Measurements from ENCODE around the gene ZBTB21. TPM values are rescaled to one million over a fixed set of nuclear protein-coding genes. Genes with fewer than 3 reads are reported as not detected.
A peak's percentile ranks its signal among the peaks of the same experiment; 100 is the strongest.

ZBTB21 gene
- total and polyA plus RNA-seq, 2 experiments from 2014 or later, result 10.0 to 11.0 TPM

GRCh38 chr21:42009018-42009830, 936 bp downstream of the ZBTB21 start:
- H3K9me2 ChIP-seq (ENCODE audit: insufficient read depth), result no peaks in the 10 kb centered on the region
- peaks cover 30% of the 10 kb centered on the region for H3K27me3 ChIP-seq (ENCODE audit: insufficient read depth)
- peaks cover 28% of the 10 kb centered on the region for H3K27me3 Mint-ChIP-seq (ENCODE audit: insufficient read depth, low read depth, poor library complexity)
- no peaks in the 10 kb centered on the region for H3K9me3 Mint-ChIP-seq
- H2AFZ ChIP-seq, result 0 out of 2 replicates have a peak overlapping the region, but pooled peaks have one; percentile 92
- H3K36me3 Mint-ChIP-seq (ENCODE audit: low read depth), result peaks cover 14% of the 10 kb centered on the region
- peak overlapping the region; percentile 81 for H3K4me2 ChIP-seq
- no peak overlapping the region for H3K27ac Mint-ChIP-seq
- no peaks in the 10 kb centered on the region for H3K36me3 ChIP-seq (ENCODE audit: insufficient read depth)
- peaks cover 47% of the 10 kb centered on the region for H3K79me2 ChIP-seq (replicated peaks; ENCODE audit: insufficient read depth)
- ATAC-seq, result peak; percentile 53
- peaks cover 2% of the 10 kb centered on the region; the same call in 1 of the 2 replicates for H3F3A ChIP-seq (replicated peaks; ENCODE audit: low read depth)
- peaks cover 13% of the 10 kb centered on the region for H3K4me1 Mint-ChIP-seq
- peak overlapping the region; percentile 82 for H3K4me3 ChIP-seq
- DNase-seq (ENCODE audit: low spot score), result peak; percentile 77
- peak overlapping the region; percentile 72; the same call in 1 of the 2 replicates for H3K27ac ChIP-seq (ENCODE audit: low read depth)
- H4K20me1 ChIP-seq (replicated peaks; ENCODE audit: insufficient read depth), result peaks cover 5% of the 10 kb centered on the region
- TF ChIP-seq CTCF (conservative IDR thresholded peaks at IDR 0.05; ENCODE audit: low read depth in 2 of 2) (no peak; a peak in 1 of 4 replicates), STAT1 (IDR thresholded peaks at IDR 0.05; ENCODE audit: unreplicated experiment) (no peak), EZH2phosphoT487 (IDR thresholded peaks at IDR 0.05; ENCODE audit: unreplicated experiment) (no peak), CREB1 (CRISPR knock-in tag; IDR thresholded peaks at IDR 0.05; ENCODE audit: low read depth) (no peak), ZNF114 (CRISPR knock-in tag; IDR thresholded peaks at IDR 0.05) (no peak), NANOG (IDR thresholded peaks at IDR 0.05; ENCODE audit: borderline replicate concordance) (no peak), ETS1 (IDR thresholded peaks at IDR 0.05) (no peak), POLR2AphosphoS5 (IDR thresholded peaks at IDR 0.05; ENCODE audit: low read depth) (no peak), REST (IDR thresholded peaks at IDR 0.05; ENCODE audit: unreplicated experiment) (no peak), JUNB (IDR thresholded peaks at IDR 0.05; ENCODE audit: unreplicated experiment) (no peak), ZNF331 (CRISPR knock-in tag; IDR thresholded peaks at IDR 0.05; ENCODE audit: low read depth) (no peak), EZH2 (IDR thresholded peaks at IDR 0.05; ENCODE audit: low read depth, unreplicated experiment) (no peak)
- TF ChIP-seq, protein P1, sequence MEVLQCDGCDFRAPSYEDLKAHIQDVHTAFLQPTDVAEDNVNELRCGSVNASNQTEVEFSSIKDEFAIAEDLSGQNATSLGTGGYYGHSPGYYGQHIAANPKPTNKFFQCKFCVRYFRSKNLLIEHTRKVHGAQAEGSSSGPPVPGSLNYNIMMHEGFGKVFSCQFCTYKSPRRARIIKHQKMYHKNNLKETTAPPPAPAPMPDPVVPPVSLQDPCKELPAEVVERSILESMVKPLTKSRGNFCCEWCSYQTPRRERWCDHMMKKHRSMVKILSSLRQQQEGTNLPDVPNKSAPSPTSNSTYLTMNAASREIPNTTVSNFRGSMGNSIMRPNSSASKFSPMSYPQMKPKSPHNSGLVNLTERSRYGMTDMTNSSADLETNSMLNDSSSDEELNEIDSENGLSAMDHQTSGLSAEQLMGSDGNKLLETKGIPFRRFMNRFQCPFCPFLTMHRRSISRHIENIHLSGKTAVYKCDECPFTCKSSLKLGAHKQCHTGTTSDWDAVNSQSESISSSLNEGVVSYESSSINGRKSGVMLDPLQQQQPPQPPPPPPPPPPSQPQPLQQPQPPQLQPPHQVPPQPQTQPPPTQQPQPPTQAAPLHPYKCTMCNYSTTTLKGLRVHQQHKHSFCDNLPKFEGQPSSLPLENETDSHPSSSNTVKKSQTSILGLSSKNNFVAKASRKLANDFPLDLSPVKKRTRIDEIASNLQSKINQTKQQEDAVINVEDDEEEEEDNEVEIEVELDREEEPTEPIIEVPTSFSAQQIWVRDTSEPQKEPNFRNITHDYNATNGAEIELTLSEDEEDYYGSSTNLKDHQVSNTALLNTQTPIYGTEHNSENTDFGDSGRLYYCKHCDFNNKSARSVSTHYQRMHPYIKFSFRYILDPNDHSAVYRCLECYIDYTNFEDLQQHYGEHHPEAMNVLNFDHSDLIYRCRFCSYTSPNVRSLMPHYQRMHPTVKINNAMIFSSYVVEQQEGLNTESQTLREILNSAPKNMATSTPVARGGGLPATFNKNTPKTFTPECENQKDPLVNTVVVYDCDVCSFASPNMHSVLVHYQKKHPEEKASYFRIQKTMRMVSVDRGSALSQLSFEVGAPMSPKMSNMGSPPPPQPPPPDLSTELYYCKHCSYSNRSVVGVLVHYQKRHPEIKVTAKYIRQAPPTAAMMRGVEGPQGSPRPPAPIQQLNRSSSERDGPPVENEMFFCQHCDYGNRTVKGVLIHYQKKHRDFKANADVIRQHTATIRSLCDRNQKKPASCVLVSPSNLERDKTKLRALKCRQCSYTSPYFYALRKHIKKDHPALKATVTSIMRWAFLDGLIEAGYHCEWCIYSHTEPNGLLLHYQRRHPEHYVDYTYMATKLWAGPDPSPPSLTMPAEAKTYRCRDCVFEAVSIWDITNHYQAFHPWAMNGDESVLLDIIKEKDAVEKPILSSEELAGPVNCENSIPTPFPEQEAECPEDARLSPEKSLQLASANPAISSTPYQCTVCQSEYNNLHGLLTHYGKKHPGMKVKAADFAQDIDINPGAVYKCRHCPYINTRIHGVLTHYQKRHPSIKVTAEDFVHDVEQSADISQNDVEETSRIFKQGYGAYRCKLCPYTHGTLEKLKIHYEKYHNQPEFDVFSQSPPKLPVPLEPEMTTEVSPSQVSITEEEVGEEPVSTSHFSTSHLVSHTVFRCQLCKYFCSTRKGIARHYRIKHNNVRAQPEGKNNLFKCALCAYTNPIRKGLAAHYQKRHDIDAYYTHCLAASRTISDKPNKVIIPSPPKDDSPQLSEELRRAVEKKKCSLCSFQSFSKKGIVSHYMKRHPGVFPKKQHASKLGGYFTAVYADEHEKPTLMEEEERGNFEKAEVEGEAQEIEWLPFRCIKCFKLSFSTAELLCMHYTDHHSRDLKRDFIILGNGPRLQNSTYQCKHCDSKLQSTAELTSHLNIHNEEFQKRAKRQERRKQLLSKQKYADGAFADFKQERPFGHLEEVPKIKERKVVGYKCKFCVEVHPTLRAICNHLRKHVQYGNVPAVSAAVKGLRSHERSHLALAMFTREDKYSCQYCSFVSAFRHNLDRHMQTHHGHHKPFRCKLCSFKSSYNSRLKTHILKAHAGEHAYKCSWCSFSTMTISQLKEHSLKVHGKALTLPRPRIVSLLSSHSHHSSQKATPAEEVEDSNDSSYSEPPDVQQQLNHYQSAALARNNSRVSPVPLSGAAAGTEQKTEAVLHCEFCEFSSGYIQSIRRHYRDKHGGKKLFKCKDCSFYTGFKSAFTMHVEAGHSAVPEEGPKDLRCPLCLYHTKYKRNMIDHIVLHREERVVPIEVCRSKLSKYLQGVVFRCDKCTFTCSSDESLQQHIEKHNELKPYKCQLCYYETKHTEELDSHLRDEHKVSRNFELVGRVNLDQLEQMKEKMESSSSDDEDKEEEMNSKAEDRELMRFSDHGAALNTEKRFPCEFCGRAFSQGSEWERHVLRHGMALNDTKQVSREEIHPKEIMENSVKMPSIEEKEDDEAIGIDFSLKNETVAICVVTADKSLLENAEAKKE (CRISPR knock-in tag; IDR thresholded peaks at IDR 0.05), result no peak
- peak overlapping the region; percentile 77 for H3K4me3 Mint-ChIP-seq
- peaks cover 10% of the 10 kb centered on the region for H3K4me1 ChIP-seq (ENCODE audit: insufficient read depth)
